ENCODE data around the gene HSD17B11.
"Not testable (repeated sequence)": the region's sequence is repeated elsewhere in the genome, so short reads cannot be mapped to it uniquely, and the experiment has no call there.

The HSD17B11 gene

DNA sequence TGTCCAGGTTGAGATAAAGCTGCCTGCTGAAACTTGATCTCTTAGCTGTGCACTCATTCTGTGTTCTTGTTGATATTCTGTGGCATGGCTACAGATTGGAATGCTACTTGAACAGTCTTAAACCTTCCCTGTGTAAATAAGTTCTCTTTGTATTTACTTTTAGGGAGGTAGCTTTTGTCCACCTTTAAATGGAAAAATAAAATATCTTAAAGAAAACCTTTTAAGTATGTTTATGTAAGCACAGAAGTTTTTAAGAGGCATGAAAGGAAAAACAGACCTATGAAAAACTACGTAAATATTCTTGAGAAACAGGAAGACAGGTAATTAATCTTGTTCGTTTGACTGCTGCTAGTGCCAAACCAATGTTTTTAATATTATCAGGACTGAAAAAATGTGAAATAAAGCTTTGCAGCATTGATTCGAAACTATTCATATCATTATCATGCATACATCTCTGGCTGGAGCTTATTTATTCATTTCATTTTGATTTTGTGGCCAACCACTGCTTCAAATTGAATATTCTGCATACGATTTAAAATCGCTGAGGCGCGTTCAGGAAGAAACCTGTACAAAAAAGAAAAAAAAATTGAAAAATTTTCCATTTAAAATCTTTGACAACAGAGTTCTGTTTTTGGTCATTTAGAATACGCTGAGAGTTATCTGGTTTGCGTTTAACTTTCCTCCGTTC is 86.1 kb downstream of the HSD17B11 start:
- H4K20me1 ChIP-seq (ENCODE audit: insufficient read depth, low read length, poor library complexity, severe bottlenecking) = no peaks in the 10 kb centered on the region
- H3K9me2 ChIP-seq (replicated peaks; ENCODE audit: low read depth, low read length) = no peaks in the 10 kb centered on the region
- H3K4me3 ChIP-seq (ENCODE audit: low read length, poor library complexity, severe bottlenecking) = no peak overlapping the region
- H3K27me3 ChIP-seq (ENCODE audit: insufficient read depth, low read length, poor library complexity, severe bottlenecking) = no peaks in the 10 kb centered on the region
- no peak overlapping the region for H3K9ac ChIP-seq (ENCODE audit: low read depth, low read length, poor library complexity, severe bottlenecking)
- H3K36me3 ChIP-seq (ENCODE audit: insufficient read depth, low read length) = no peaks in the 10 kb centered on the region
- TF ChIP-seq, protein P1, sequence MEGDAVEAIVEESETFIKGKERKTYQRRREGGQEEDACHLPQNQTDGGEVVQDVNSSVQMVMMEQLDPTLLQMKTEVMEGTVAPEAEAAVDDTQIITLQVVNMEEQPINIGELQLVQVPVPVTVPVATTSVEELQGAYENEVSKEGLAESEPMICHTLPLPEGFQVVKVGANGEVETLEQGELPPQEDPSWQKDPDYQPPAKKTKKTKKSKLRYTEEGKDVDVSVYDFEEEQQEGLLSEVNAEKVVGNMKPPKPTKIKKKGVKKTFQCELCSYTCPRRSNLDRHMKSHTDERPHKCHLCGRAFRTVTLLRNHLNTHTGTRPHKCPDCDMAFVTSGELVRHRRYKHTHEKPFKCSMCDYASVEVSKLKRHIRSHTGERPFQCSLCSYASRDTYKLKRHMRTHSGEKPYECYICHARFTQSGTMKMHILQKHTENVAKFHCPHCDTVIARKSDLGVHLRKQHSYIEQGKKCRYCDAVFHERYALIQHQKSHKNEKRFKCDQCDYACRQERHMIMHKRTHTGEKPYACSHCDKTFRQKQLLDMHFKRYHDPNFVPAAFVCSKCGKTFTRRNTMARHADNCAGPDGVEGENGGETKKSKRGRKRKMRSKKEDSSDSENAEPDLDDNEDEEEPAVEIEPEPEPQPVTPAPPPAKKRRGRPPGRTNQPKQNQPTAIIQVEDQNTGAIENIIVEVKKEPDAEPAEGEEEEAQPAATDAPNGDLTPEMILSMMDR (conservative IDR thresholded peaks at IDR 0.05; ENCODE audit: low read length) = no peak
- TF ChIP-seq EZH2phosphoT487 (IDR thresholded peaks at IDR 0.05; ENCODE audit: borderline replicate concordance) = no peak
- no peaks in the 10 kb centered on the region for H3K79me2 ChIP-seq (ENCODE audit: insufficient read depth, low read length)
- no peaks in the 10 kb centered on the region for H3F3A ChIP-seq (ENCODE audit: low read depth)
- H3K4me1 ChIP-seq (ENCODE audit: insufficient read depth, low read length, poor library complexity, severe bottlenecking) = no peaks in the 10 kb centered on the region
- H3K9me3 ChIP-seq (ENCODE audit: insufficient read depth, low read depth, low read length) = no peaks in the 10 kb centered on the region
- H3K4me2 ChIP-seq (ENCODE audit: low read depth, low read length, poor library complexity, severe bottlenecking) = no peak overlapping the region
- H2AFZ ChIP-seq (ENCODE audit: low read length) = no peak overlapping the region

GRCh38 chr4:87299898-87300297 is 91.1 kb downstream of the HSD17B11 start:
- no peaks in the 10 kb centered on the region for H3K79me2 ChIP-seq (ENCODE audit: insufficient read depth, low read length)
- H2AFZ ChIP-seq (ENCODE audit: low read length) = no peak overlapping the region
- H3K4me3 ChIP-seq (ENCODE audit: low read length, poor library complexity, severe bottlenecking) = no peak overlapping the region
- TF ChIP-seq, protein P1 (conservative IDR thresholded peaks at IDR 0.05; ENCODE audit: low read length) = no peak
- TF ChIP-seq EZH2phosphoT487 (IDR thresholded peaks at IDR 0.05; ENCODE audit: borderline replicate concordance) = no peak
- H3F3A ChIP-seq (ENCODE audit: low read depth) = no peaks in the 10 kb centered on the region
- no peak overlapping the region for H3K9ac ChIP-seq (ENCODE audit: low read depth, low read length, poor library complexity, severe bottlenecking)
- H4K20me1 ChIP-seq (ENCODE audit: insufficient read depth, low read length, poor library complexity, severe bottlenecking) = no peaks in the 10 kb centered on the region
- H3K4me2 ChIP-seq (ENCODE audit: low read depth, low read length, poor library complexity, severe bottlenecking) = no peak overlapping the region
- H3K9me2 ChIP-seq (replicated peaks; ENCODE audit: low read depth, low read length) = no peaks in the 10 kb centered on the region
- H3K9me3 ChIP-seq (ENCODE audit: insufficient read depth, low read depth, low read length) = no peaks in the 10 kb centered on the region
- H3K4me1 ChIP-seq (ENCODE audit: insufficient read depth, low read length, poor library complexity, severe bottlenecking) = no peaks in the 10 kb centered on the region
- no peaks in the 10 kb centered on the region for H3K36me3 ChIP-seq (ENCODE audit: insufficient read depth, low read length)
- no peaks in the 10 kb centered on the region for H3K27me3 ChIP-seq (ENCODE audit: insufficient read depth, low read length, poor library complexity, severe bottlenecking)

GRCh38 chr4:87298362-87298761 is 92.6 kb downstream of the HSD17B11 start:
- Histone ChIP-seq H3F3A (ENCODE audit: low read depth) (no peaks in the 10 kb centered on the region), H3K36me3 (ENCODE audit: insufficient read depth, low read length) (no peaks in the 10 kb centered on the region), H3K9ac (ENCODE audit: low read depth, low read length, poor library complexity, severe bottlenecking) (no peak overlapping the region), H3K4me3 (ENCODE audit: low read length, poor library complexity, severe bottlenecking) (no peak overlapping the region), H2AFZ (ENCODE audit: low read length) (no peak overlapping the region), H3K79me2 (ENCODE audit: insufficient read depth, low read length) (no peaks in the 10 kb centered on the region), H3K4me1 (ENCODE audit: insufficient read depth, low read length, poor library complexity, severe bottlenecking) (no peaks in the 10 kb centered on the region), H3K9me2 (replicated peaks; ENCODE audit: low read depth, low read length) (no peaks in the 10 kb centered on the region), H3K27me3 (ENCODE audit: insufficient read depth, low read length, poor library complexity, severe bottlenecking) (no peaks in the 10 kb centered on the region), H4K20me1 (ENCODE audit: insufficient read depth, low read length, poor library complexity, severe bottlenecking) (no peaks in the 10 kb centered on the region), H3K9me3 (ENCODE audit: insufficient read depth, low read depth, low read length) (peaks cover 3% of the 10 kb centered on the region; the same call in 1 of the 2 replicates), H3K4me2 (ENCODE audit: low read depth, low read length, poor library complexity, severe bottlenecking) (no peak overlapping the region)
- no peak for TF ChIP-seq EZH2phosphoT487 (IDR thresholded peaks at IDR 0.05; ENCODE audit: borderline replicate concordance)
- TF ChIP-seq, protein P1 (conservative IDR thresholded peaks at IDR 0.05; ENCODE audit: low read length) = no peak

DNA sequence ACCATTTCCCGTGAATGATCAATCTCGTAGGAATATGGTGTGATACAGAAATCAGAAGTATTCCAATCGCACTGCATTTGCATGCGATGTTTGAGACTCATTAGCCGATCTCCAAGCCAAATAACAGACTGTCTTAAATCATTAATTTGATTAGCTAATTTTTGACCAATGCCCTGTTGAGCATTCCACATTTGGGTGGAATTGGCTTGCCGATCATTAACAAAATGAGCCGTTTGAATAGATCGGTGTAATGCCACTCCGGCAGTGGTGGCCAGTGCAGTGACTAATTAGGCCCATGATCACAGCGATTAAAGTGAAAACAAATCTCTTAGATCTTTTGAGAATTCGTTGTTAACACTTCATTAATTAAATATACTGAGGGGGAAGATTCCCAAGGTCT is 96.1 kb downstream of the HSD17B11 start:
- not testable (repeated sequence) for H3K9me3 ChIP-seq (ENCODE audit: insufficient read depth, low read depth, low read length); H3K9me2 ChIP-seq (replicated peaks; ENCODE audit: low read depth, low read length); H3F3A ChIP-seq (ENCODE audit: low read depth); H2AFZ ChIP-seq (ENCODE audit: low read length); H3K4me3 ChIP-seq (ENCODE audit: low read length, poor library complexity, severe bottlenecking); H3K36me3 ChIP-seq (ENCODE audit: insufficient read depth, low read length); H3K9ac ChIP-seq (ENCODE audit: low read depth, low read length, poor library complexity, severe bottlenecking); H3K4me2 ChIP-seq (ENCODE audit: low read depth, low read length, poor library complexity, severe bottlenecking); H3K27me3 ChIP-seq (ENCODE audit: insufficient read depth, low read length, poor library complexity, severe bottlenecking); H4K20me1 ChIP-seq (ENCODE audit: insufficient read depth, low read length, poor library complexity, severe bottlenecking); H3K4me1 ChIP-seq (ENCODE audit: insufficient read depth, low read length, poor library complexity, severe bottlenecking); H3K79me2 ChIP-seq (ENCODE audit: insufficient read depth, low read length)

DNA sequence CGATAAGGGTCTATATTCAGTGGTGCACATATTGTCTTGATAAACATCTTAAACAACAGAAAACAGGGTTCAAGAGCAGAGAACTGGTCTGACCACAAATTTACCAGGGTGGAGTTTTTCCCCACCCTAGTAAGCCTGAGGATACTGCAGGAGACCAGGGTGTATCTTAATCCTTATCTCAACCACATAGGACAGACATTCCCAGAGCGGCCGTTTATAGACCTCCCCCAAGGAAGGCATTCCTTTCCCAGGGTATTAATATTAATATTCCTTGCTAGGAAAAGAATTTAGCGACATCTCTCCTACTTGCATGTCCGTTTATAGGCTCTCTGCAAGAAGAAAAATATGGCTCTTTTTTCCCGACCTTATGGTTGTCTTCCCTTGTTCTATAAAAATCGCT is 97.1 kb downstream of the HSD17B11 start:
- not testable (repeated sequence) for H3K9ac ChIP-seq (ENCODE audit: low read depth, low read length, poor library complexity, severe bottlenecking); H3F3A ChIP-seq (ENCODE audit: low read depth); H3K9me2 ChIP-seq (replicated peaks; ENCODE audit: low read depth, low read length); H3K36me3 ChIP-seq (ENCODE audit: insufficient read depth, low read length); H2AFZ ChIP-seq (ENCODE audit: low read length); H3K4me1 ChIP-seq (ENCODE audit: insufficient read depth, low read length, poor library complexity, severe bottlenecking); H3K27me3 ChIP-seq (ENCODE audit: insufficient read depth, low read length, poor library complexity, severe bottlenecking); H3K4me2 ChIP-seq (ENCODE audit: low read depth, low read length, poor library complexity, severe bottlenecking); H3K79me2 ChIP-seq (ENCODE audit: insufficient read depth, low read length); H3K4me3 ChIP-seq (ENCODE audit: low read length, poor library complexity, severe bottlenecking); H4K20me1 ChIP-seq (ENCODE audit: insufficient read depth, low read length, poor library complexity, severe bottlenecking); H3K9me3 ChIP-seq (ENCODE audit: insufficient read depth, low read depth, low read length)

All from Loucy (cell line).